Measurements from ENCODE around the gene PIEZO2.
"Not testable (repeated sequence)": the region's sequence is repeated elsewhere in the genome, so short reads cannot be mapped to it uniquely, and the experiment has no call there.

The PIEZO2 gene

DNA sequence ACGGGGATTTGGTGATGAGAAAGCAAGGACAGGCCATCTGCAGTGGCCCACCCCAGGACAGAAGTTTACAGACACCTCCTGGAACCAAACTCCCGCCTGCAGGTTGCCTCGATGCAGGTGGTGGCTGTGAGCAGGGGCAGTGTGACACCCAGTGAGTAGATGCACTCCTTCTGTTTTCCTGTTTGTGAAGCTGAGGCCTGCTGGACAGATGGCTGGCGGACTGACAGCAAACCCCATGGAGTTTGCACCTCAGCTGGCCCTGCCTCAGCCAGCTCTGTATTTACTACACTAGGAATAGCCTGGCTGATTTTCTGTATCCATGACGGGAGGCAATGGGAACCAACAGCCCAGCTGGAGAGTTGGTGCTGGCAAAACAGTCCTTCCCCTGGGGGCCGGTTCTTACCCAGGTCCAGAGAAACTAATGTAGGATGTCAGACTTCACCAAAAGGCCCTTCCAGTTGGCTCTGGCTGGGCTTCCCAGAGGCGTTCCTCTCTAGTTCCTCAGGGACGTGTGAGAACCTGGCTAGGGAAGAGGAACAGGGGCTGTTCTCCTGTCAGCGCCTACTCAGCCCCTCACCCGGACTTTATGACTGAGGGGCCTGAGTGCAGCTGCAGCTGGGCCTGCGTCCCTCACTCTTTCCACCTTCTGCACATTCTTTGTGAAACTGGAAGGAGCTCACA, 511.4 kb downstream of the PIEZO2 start:
- not testable (repeated sequence) for H3K36me3 ChIP-seq, H3K27ac ChIP-seq, H3K27me3 ChIP-seq, H3K4me1 ChIP-seq, H3K4me2 ChIP-seq, H3K9me3 ChIP-seq, H4K20me1 ChIP-seq, H3K9ac ChIP-seq, H3K4me3 ChIP-seq

DNA sequence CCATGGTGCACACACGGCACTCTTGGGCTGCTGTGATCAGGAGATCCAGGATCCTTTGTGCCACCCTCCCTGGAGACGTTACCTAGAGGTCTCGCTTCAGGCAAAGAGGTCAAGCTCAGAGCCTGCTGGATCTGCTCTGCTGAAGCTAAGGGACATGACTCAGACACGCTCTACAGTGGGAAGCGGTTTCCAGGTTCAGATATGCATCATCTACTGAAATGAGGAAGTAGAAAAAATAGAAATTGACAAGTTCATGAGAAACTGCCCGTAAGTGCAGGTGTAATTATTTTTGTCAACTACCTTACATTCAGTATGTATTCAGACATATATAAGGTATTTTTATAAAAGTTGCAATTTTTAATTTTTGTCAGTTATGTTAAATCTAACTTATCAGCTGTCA, 520.3 kb downstream of the PIEZO2 start:
- H3K36me3 ChIP-seq, H3K27me3 ChIP-seq, H3K27ac ChIP-seq, H3K4me3 ChIP-seq, H4K20me1 ChIP-seq, H3K9me3 ChIP-seq, H3K9ac ChIP-seq, H3K4me1 ChIP-seq: not testable (repeated sequence)
- H3K4me2 ChIP-seq: peak overlapping the region; percentile 42

DNA sequence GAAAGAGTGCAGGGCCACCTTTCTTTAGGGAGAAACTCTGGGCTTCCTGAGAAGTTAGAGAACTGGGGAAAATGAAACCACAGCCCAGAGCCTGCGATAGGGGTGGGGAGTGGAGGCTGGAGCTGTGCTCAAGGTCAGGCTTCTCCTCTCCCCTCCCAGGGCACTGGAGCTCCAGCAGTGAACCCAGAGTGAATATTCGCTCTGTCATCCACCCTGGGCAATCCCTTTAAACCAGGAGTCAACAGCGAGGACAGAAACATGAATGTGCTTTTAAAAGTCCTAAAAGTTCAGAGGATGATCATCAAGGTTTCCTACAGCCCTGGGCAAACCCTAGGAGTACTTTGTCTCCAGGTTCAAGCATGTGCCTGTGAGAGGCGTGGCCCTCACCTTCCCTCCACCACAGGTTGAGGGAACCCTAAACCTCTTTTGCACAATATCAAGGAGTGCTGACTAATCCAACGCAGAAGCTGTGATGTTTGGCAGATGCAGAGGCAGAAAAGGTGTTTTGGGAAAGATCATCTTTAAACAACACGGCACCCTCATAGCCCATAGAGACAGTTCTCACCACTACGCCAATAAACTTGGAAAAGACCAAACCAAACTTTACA, 522.7 kb downstream of the PIEZO2 start:
- H3K36me3 ChIP-seq, H3K27me3 ChIP-seq, H3K27ac ChIP-seq, H3K4me1 ChIP-seq, H3K9ac ChIP-seq, H3K4me3 ChIP-seq, H3K9me3 ChIP-seq, H4K20me1 ChIP-seq: not testable (repeated sequence)
- peak overlapping the region; percentile 24; the same call in 1 of the 2 replicates for H3K4me2 ChIP-seq

DNA sequence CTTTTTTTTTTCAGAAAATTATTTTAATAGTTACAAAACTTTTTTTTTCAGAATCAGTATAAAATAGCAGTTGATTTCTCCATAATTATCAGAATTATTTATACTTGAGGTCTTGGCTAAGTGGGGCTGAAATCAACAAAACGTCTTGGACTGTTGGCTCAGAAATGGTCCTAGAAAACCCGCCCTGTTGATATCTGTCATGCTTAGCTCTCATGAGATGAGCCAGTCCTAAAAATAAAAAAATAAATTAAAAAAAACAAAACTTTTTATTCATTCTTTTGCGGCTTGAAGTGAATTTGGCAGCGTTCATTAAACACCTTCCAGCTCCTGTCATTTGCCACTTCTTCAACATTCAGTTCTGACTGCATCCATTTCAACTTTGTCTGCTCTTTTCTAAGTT, 525.8 kb downstream of the PIEZO2 start:
- H4K20me1 ChIP-seq, H3K36me3 ChIP-seq, H3K4me2 ChIP-seq, H3K9ac ChIP-seq, H3K9me3 ChIP-seq, H3K27me3 ChIP-seq, H3K27ac ChIP-seq, H3K4me3 ChIP-seq, H3K4me1 ChIP-seq: not testable (repeated sequence)

DNA sequence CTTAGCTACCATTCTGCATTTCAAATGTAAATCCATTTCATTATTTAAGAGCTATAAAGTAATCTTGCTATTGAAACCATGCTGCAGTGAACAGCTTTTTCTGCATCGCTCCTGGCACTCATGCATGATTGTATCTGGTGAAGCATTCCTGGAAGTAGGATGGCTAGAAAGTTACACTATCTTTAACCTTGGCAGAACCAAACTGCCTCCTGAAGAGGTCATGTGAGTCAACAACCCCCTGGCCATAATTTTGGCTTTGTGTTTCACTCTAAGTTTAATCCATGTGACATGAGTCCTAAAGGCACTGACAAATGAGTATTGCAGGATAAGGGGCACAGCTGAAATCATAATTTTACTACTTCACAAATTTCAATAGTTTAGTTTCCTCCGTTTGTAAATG, 526.4 kb downstream of the PIEZO2 start:
- not testable (repeated sequence) for H3K36me3 ChIP-seq, H3K9me3 ChIP-seq, H3K9ac ChIP-seq, H3K4me3 ChIP-seq, H3K4me1 ChIP-seq, H3K27ac ChIP-seq, H3K4me2 ChIP-seq, H4K20me1 ChIP-seq, H3K27me3 ChIP-seq

DNA sequence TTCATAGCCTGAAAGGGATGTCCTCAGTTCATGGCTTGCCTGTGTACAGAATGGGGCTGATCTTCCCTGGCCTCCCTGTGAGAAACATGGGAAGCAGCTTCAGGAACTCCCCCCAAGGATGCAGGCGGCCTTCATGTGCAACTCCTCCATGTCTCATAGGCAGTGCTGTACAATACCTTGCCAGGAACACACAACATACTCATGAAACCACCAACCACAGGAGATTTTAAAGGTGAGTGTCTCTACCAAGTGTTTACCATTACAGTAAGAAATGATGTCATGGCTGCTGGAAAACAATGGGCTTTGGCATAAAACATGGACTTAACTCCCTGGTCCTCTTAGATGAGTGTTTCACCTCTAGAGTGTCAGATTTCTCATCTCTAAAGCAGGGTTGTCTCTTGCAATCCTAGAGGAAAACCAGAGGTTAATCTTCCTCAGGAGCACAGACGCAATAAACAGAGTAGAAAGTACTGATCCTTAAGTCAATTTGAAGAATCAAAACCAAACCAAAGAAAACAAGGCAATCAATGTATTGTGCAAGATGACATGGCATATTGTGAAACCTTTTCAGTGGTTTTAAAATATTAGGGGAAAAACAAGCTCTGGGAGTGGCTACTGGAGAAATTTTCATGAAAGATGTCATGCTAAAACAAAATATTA, 528.6 kb downstream of the PIEZO2 start:
- not testable (repeated sequence) for H3K27ac ChIP-seq, H4K20me1 ChIP-seq, H3K36me3 ChIP-seq, H3K9ac ChIP-seq, H3K9me3 ChIP-seq, H3K4me3 ChIP-seq, H3K27me3 ChIP-seq, H3K4me2 ChIP-seq, H3K4me1 ChIP-seq
